GM18505 (cell line): ENCODE measurements around the gene STARD9.
A peak's percentile ranks its signal among the peaks of the same experiment; 100 is the strongest.

ENCODE experiments used
- ATAC-seq: cut with Tn5 transposase; IDR thresholded peaks from one replicate; pipeline ENCODE4 v1.9.1; 2021; ENCODE audit not compliant: unreplicated experiment
- POLR2A ChIP-seq: IDR thresholded peaks from 4 replicates; pipeline ENCODE4 v1.6.1; 2011; ENCODE audit warnings: borderline replicate concordance; ENCODE audit not compliant: insufficient read depth, insufficient read length; ENCODE audit errors: extremely low read depth

STARD9 gene

DNA sequence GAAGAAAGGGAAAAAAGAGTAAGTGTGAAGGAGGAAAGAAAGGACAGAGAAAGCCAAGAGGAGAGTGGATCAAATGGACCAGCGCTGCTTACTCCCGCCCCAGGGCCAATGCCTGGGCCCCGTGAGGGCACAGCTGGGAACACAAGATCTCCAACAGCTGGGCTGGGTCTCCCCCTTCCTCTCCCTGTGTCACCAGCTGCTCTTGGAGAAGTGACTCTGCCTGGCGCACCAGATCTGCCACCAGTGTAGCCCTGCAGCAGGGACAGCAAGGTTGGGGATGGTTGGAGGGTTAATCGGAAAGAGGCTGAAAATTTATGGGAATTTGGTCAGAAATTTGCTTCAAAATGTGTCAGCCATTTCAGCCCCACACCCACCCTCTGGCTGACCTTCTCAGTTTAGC, 153.2 kb downstream of the STARD9 start:
- TF ChIP-seq POLR2A = no peak
- no peak for ATAC-seq

DNA sequence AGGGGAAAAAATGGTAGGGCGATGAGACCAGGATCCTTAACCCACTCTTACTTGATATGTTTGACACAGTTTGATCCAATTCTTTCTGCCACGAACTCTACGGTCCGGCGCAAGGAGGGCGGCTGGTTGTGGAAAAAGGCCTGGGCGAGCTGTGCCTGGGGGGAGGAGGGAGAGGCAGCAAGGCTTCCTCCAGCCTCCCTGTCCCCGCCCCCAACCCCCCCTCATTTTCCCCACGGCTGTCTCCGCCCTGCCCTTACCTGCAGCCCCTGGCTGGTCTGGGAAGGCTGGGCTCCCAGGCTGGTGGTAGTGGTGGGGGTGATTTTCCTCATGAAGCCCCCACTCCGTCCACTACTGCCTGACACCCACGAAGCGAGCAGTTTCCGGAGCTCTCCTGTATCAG, 153.6 kb downstream of the STARD9 start:
- no peak for TF ChIP-seq POLR2A
- ATAC-seq = no peak

DNA sequence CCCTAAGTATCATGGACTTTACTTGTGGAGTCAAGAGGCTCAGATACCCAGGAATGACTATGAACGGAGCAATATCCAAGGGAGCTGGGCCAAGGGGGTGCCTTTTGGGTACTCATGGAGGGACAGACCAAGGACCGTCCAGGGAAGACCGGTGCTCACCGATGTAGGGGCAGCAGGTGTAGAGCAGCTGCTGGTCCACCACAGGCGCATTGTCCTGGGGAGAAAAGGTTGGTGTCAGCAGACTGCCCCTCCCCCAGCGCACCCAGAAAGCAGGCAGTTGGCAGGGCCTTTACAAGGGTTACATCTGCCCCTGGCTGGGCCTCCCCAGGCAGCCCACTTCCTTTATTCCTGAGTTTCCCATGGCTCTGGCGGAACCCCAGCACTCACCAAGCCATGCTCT, 154.0 kb downstream of the STARD9 start:
- no peak for TF ChIP-seq POLR2A
- no peak for ATAC-seq

DNA sequence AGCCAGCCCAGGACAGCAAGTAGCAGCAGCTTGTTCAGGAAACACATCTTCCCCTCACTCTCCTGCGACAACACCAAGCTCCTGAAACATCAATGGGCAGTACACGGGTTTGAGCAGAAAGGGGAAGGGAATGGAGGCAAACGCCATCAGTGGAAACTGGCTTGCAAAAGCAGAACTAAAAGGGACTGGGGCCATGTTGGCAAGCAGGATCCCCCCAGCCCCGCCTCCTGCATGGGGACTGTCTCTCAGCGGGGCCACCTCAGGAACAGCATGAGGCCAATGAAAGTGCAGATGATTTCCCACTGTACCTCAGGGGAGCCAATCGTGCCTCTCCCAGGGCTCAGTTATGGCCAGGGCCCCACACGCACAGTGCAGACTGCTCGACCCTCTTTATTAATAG, 154.7 kb downstream of the STARD9 start:
- no peak for TF ChIP-seq POLR2A
- ATAC-seq = no peak

DNA sequence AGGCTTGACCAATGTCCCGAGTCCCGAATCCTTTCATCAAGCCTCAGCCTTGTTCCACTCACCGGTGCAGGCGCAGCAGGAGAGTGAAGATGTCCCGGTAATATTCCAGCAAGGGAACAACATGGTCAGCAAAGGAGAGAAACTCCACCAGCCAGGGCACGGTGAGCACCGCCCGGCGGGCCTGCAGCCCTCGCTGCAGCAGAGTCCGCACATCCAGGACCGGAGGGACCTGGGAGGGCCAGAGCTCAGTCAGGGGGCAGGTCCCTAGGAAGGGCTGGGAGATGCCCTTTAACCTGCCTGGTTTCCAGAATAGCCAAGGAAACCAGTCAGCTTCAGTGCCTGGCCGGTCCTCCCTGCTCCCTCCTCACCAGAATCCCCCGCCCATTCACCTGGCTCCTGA, 155.1 kb downstream of the STARD9 start:
- ATAC-seq = no peak
- TF ChIP-seq POLR2A = no peak

DNA sequence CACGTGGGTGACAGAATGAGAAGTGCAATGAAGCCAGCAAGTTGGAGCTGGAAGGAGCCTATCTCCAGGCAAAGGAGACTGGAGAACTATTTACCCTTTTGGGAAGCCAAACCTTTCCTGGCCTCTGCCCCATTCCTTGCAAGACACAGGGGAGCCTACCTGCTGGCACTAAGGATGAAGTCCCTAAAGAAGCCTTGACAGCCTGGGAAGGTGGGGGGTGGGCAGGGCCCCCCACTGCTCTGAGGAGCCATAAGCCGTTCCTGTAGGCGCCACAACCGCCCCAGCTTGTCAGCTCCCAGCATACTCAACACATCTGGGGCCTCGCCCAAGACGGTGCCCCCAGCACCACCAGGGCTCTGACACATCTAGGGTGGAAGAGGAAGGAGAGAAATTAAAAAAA, 156.1 kb downstream of the STARD9 start:
- TF ChIP-seq POLR2A = no peak
- ATAC-seq = no peak

DNA sequence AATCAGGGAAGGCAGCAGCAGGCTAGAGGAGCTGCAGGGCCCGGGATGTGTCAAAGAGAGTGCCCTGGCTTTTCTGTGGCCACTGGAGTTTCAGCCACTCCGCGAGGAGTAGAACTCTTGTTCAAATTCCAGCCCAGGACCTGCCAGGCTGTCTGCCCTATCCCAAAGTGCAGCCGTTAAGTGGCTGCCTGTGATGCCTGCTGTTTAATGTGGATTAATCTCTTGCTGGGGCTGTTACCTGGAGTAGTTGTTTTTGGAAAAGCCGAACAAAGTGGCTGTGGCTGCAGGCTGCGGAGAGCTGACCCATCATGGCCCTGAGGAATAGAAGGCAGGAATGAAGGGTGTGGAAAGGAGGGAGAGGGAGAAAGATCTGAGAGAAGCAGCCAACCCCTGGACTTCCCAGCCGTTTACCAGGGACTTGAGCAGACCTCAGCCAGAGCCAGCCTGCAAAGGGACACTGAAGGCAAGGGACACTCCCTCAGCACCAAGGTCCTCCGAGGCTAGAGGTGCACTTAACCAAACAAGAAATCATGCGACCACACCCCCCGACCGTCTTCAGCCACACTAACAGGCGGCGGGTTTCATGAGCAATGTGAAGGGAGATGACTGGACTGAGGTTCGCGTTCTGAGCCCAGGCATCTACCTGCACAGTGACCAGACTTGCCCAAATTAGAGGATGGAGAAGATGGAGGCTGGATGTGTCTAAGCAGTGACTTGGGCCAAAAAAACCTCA, 156.9 kb downstream of the STARD9 start:
- ATAC-seq = no peak
- no peak for TF ChIP-seq POLR2A

DNA sequence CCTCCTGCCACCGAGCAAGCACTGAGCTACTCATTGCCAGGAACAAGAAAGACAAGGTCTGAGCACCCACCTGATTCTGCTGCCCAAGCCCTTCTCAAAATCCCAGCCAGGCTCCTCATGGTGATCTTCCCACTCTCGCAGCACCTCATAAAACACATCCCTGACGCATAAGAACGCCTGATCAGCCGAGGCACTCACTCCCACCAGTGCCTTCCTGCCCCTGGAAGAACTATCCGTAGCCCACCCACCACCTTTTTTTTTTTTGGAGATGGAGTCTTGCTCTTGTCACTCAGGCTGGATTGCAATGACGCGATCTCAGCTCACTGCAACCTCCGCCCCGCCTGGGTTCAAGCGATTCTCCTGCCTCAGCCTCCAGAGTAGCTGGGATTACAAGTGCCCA, 157.6 kb downstream of the STARD9 start:
- TF ChIP-seq POLR2A = no peak

DNA sequence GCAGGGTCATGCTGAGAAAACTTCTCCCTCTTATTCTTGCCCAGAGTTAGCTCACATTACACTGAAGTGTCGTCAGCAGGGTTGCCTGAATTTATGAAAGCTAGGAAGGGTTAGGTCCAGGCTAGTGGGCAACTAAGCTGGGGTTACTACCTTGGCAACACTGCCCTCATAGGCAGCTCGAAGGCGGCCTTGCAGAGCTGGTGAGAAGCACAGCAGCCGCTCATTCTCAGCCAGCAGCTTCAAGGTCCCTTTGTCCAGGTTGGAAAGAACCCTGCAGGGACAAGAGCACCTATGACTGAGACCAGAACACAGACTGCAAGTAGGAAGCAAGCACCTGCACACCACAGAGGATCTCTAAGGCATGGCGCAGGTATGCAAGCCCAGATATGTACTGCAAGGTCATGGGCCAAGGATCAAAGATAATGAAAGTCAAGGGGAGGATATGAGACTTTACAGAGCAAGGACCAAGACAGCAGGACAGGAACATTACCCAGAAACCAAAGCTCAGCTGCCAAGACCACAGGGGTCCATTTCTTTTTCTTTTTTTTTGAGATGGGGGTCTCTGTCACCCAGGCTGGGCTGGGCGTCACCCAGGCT, 158.8 kb downstream of the STARD9 start:
- no peak for ATAC-seq
- TF ChIP-seq POLR2A = no peak

More for the DNA sequence above, 157.6 kb downstream of the STARD9 start:
- no peak for ATAC-seq

DNA sequence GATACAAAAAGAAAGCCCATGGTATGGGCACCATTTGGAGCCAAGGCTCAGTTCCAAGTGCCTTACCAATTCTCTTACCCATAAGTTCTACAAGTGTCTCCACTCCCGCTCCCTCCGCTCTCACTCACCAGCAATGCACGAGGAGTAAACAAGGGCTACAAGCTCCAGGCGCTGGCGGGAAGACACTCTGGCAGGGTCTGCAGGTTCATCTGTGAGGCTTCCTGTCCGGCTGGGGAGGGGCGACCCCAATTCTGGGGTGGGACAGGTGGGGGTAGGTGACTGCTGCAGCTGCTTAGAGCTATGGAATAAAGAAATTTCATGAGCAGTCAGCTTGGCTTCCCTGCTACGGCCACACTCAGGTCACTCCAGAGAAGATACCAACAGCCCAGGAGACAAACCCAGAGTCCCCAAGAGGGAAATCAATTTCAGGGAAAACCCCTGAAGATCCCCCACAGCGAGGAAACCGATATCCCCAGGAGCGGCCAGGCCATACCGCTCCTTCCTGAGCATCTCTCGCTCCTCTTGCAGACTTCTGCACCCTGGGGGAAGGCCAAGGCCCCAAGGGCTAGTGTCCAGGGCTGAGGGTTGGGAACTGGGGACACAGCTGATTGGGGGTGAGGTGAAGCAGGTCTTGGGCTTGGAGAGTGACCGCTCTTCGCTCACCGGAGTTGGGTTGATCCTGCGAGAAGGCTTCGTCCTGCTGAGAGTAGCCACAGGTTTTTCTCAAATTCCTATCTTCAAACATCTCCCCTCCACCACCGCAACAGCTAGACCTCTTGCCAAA, 160.2 kb downstream of the STARD9 start:
- no peak for TF ChIP-seq POLR2A
- no peak for ATAC-seq

DNA sequence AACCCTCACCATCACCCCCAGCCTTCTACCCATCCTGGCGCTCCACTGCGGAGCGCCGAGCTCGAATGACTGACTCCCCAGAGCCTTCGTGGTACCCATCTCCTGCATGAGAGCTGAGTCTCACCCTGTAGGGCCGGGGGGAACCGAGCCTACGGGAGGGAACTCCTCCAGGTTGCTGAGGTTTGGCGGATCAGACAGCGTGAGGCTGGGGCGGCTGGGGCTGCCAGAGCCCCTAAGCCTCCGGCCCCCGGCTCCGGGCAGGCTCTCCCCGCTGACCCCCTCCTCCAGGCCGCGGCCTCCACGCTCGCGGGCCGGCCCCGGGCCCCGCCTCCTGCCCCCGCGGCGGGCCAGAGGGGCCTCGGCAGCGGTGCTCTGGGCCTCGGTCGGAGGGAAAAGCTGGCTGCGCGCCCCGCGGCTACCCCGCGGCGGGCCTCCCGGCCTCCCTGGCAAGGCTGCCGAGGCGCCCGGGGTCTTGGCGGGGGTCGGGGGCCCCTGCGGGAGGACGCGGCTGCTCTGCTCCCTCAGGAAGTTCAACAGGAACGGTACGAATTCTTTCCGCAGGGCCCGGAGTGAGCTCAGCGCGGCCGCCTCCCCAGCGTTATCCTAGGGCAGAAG, 160.9 kb downstream of the STARD9 start:
- peak; percentile 38 for ATAC-seq
- TF ChIP-seq POLR2A = no peak

DNA sequence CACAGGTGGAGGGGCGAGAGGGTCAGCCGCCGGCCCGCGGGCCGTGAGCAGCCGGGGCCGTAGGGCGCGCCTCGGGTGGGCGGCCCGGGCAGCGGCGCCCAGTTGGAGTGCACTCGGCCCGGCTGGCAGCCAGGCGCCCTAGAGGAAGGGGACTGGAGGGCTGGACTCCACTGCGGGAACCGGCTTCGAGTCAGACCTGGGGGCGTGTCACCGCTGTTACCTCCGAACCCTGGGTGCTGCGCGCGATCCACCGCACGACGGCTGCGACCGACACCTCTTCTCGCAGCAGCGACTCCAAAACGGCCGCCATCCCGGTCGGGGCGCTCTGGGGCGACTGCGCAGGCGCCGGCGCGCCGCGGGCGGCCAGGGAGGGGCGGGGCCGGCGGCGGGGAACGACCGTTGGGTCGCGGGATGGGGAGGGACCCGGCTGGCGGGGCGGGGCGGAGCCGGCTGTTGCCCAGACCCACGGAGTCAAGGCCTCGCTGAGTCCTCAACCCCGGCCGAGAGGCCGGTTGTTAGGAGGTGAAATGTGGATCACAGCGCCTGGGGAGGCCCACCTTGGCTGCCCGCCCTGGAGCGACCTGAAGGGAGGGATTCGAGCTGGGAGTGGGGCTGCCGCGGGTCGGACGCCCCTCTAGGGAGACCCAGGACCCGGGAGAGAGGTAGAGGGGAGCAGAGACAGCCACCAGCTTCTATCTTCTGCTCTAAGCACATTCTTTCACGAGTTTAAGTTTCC, 161.6 kb downstream of the STARD9 start, which contains the start of gene CDAN1:
CDAN1 (minus strand) TSS at position 336 of the 736 bp plus-strand sequence; CDS start at position 310, 26 bp downstream.
- ATAC-seq = peak; percentile 80
- peak; percentile 79 for TF ChIP-seq POLR2A

DNA sequence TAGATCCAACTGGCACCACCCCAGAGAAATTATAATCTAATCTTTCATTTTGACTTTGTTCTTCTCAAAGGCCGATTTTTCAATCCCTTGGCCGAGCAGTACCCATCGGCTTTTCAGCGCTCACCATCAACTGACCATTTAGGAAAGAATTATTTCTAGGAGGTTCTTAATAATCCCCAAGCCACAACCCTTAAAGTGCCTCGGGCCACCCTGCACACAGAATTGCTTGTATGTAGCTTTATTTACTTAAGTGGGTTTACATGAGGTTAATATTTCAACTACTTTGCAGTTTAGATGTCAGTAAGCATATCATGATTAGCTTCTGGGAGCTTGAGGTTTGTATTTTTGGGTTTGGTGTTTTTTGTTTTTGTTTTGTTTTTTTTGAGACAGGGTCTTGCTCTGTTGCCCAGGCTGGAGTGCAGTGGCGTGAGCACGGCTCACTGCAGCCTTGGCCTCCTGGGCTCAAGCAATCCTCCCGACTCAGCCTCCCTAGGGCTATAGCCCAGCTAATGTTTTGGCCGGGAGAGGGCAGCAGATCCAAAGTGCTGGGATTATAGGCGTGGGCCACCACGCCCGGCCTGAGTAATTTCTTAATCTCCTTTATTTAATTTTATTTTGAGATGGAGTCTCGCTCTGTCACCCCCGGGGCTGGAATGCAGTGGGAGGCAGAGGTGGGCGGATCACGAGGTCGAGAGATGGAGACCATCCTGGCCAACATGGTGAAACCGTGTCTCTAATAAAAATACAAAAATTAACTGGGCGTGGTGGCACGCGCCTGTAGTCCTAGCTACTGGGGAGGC, 162.3 kb downstream of the STARD9 start:
- ATAC-seq = no peak
- no peak for TF ChIP-seq POLR2A

DNA sequence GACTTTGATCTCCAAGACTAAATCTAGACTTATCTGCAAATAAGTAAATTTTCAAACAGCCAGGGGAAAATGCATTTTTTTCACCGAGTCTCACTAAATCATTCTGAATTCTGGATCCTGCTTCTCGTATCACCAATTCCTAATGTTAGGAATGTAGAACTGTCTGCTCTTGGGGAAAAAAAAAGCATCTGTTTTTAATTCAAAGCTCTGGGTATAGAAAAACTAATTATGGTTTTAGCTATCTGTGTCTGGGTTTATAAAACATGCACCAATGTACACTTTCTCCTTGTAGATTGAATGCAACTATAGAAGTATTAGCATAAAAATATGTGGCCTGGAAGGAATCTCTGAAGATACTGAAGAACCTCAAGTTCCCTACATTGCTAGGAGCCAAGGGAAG, 166.3 kb downstream of the STARD9 start:
- no peak for TF ChIP-seq POLR2A
- no peak for ATAC-seq
